Heart left ventricle (tissue), 13 donors: ENCODE measurements around the gene TNFAIP8L2.
A peak's percentile ranks its signal among the peaks of the same experiment; 100 is the strongest.

Source experiments
- POLR2A ChIP-seq, 2 donors: fragments of 450-650 bp; IDR thresholded peaks; one replicate each; pipeline ENCODE4 v1.6.1; 2017; ENCODE audit warnings: antibody characterized with exemption in 2 of 2, mild to moderate bottlenecking in 2 of 2, moderate library complexity in 2 of 2
- TF ChIP-seq, protein P1 (sequence below), 12 donors: fragments of 200-600 bp; sonication (generic) in 4 of 12; IDR thresholded peaks; one replicate each; pipeline versions ENCODE4 v1.5.0 to v1.8.0; 2018 to 2022; ENCODE audit warnings: antibody characterized with exemption in 12 of 12, mild to moderate bottlenecking in 5 of 12
- donor health status: ischemic (EF 13 %, LVEDD 7.1; RV severe dilation, severe dysfunction).
- donor health status: DM: no; HTN: yes; CAD: no.
- donor health status: DM: no; HTN: no; CAD: no.
- donor health status: ischemic (EF 25% LVEDD 6.9; RV normal size, moderate dysfunction).
- donor health status: ischemic (EF 25% LVEDD 5.7; RV mildly dilated, moderate dysfunction).
- donor health status: ischemic (EF 35%, LVEDD 5.7; RV mildly dilated, moderate dysfunction).
- donor health status: nonischemic (EF 11% LVEDD 7.7; RV severe dilation, severe dysfunction).
- donor health status: DM: yes; HTN: yes; CAD: no.
- donor health status: PGD.
- donor health status: ischemic (EF 29% LVEDD 5.4; RV normal size, mild dysfunction).
- donor health status: nonischemic (EF 23%, LVEDD 6.1; RV moderate dilation, normal function).

DNA sequence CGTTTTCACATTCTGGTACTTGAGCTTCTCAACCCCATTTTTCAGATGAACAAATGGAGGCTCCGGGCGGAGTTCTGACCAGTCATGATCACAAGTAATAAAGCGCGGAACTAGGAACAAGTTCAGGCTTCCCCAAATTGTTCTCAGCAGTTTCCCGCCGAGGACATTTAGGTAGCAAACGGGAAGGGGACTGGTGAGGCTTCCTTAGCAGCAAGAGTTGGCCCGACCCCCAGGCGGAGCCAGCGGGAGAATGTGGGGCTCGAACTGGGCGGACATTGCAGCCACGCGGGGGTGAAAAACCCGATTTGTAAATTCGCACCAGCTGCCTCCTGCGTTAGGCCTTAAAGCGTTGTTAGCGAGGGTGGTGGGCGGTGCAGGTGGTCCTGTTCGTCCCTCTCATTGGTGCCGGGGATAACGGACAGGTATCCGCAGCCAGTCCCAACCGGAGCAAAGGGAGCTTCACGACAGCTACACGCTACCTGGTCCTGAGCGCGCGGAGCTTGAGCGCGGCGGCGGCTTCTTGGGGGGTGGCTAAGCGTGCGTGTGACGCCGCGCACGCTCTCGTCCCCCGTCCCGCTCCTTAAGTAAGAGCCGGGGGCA lies 25.4 kb upstream of the TNFAIP8L2 start:
- peak in 1 of 2 donors; percentile 35 for TF ChIP-seq POLR2A (IDR thresholded peaks at IDR 0.05)
- TF ChIP-seq, protein P1, sequence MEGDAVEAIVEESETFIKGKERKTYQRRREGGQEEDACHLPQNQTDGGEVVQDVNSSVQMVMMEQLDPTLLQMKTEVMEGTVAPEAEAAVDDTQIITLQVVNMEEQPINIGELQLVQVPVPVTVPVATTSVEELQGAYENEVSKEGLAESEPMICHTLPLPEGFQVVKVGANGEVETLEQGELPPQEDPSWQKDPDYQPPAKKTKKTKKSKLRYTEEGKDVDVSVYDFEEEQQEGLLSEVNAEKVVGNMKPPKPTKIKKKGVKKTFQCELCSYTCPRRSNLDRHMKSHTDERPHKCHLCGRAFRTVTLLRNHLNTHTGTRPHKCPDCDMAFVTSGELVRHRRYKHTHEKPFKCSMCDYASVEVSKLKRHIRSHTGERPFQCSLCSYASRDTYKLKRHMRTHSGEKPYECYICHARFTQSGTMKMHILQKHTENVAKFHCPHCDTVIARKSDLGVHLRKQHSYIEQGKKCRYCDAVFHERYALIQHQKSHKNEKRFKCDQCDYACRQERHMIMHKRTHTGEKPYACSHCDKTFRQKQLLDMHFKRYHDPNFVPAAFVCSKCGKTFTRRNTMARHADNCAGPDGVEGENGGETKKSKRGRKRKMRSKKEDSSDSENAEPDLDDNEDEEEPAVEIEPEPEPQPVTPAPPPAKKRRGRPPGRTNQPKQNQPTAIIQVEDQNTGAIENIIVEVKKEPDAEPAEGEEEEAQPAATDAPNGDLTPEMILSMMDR (IDR thresholded peaks at IDR 0.05), result peak in 4 of 12 donors; percentile 5 to 22 (median 18)
